Measurements from ENCODE around the gene RPS27L.

RPS27L gene

DNA sequence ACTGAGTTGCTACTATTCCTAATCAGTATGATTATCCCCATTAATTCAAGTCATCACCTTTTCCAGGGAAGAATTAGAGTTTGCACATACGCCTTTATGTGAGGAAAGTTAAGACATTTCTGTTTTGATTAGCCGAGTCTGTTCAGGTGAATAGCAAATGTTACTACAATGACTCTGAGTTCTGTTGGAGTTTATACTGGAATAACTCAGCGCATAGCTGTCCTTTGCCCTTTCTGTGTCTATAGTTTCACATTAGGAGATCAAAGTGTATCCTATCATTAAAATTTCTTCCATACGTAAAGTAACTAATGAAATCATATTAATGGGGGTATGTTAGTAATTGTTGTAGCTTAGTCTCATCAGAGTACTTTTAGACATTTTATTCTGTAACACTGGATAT, 37.0 kb upstream of the RPS27L start:
- no peaks in the 10 kb centered on the region for H3K27me3 ChIP-seq
- TF ChIP-seq, protein P1, sequence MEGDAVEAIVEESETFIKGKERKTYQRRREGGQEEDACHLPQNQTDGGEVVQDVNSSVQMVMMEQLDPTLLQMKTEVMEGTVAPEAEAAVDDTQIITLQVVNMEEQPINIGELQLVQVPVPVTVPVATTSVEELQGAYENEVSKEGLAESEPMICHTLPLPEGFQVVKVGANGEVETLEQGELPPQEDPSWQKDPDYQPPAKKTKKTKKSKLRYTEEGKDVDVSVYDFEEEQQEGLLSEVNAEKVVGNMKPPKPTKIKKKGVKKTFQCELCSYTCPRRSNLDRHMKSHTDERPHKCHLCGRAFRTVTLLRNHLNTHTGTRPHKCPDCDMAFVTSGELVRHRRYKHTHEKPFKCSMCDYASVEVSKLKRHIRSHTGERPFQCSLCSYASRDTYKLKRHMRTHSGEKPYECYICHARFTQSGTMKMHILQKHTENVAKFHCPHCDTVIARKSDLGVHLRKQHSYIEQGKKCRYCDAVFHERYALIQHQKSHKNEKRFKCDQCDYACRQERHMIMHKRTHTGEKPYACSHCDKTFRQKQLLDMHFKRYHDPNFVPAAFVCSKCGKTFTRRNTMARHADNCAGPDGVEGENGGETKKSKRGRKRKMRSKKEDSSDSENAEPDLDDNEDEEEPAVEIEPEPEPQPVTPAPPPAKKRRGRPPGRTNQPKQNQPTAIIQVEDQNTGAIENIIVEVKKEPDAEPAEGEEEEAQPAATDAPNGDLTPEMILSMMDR (IDR thresholded peaks at IDR 0.05) = no peak
- intact Hi-C loops (cut with DNase I; ENCODE audit: low total_unique reads) = no loop called here
- peaks cover 0 to 55% (median 19%) of the 10 kb centered on the region in 4 donors for H3K4me1 ChIP-seq
- DNase-seq = no peak
- H3K36me3 ChIP-seq = peaks cover 0 to 4% (median 0%) of the 10 kb centered on the region in 3 donors
- H3K4me3 ChIP-seq = no peak overlapping the region
- peak overlapping the region in 1 of 2 donors; percentile 27 for H3K27ac ChIP-seq
- H3K9me3 ChIP-seq = no peaks in the 10 kb centered on the region

DNA sequence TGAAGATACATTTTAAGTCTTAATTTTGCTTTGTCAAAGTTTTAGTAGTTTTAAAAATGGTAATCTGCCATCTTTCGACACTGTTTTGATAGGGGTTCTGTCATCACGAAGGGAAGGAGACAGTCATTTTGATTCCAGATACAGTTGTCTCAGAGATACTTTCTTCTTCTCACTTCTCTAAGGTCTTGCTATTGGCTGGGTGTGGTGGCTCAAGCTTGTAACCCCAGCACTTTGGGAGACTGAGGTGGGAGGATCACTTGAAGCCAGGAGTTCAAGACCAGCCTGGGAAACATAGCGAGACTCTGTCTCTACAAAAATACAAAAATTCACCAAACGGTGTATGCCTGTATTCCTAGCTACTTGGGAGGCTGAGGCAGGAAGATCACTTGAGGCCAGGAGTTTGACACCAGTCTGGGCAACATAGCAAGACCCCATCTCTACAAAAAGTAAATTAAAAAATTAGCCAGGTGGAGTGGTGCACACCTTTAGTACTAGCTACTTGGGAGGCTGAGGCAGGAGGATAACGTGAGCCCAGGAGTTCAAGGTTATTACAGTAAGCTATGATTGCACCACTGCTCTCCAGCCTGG, 35.4 kb upstream of the RPS27L start:
- Histone ChIP-seq H3K27ac (no peak overlapping the region), H3K36me3 (no peaks in the 10 kb centered on the region), H3K9me3 (no peaks in the 10 kb centered on the region), H3K4me3 (no peak overlapping the region), H3K27me3 (no peaks in the 10 kb centered on the region), H3K4me1 (peaks cover 0 to 61% (median 21%) of the 10 kb centered on the region in 4 donors)
- intact Hi-C loops (cut with DNase I; ENCODE audit: low total_unique reads) = no loop called here
- TF ChIP-seq, protein P1 (IDR thresholded peaks at IDR 0.05) = no peak
- DNase-seq = no peak

DNA sequence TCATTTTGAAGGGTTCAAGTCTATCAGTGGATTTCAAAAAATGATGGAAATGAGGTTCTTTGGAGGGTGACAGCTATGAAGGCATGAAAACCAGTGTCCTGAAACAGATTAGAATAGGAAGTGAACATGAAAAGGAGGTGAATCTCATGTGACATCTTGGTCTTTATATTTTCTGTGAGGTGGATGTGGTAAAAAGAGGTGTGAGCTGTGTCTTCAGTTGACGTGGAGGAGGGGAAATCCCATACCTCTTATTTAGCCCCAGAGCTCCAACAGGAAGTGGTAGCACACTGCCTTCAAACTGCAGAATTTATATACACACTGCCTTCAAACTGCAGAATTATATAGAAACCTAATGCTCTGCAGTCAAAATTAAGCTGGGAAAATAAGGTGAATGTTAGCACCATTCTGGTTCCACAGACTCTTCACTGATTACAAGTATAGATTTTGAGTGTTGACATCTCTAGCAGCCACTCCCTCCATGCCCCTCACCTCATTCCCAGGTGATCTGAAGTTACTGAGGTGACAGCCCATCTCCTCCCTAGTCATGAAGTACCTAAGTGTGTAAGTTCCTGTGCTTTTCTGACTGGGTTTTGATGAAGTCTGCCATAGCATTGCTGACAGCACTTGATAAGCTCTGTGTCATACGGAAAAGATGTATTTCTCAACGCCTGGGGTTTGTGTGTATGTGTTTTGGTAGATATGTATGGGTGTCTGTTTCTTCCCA, 34.8 kb upstream of the RPS27L start:
- H3K36me3 ChIP-seq = no peaks in the 10 kb centered on the region
- no peak overlapping the region for H3K27ac ChIP-seq
- TF ChIP-seq, protein P1 (IDR thresholded peaks at IDR 0.05) = no peak
- no peaks in the 10 kb centered on the region for H3K27me3 ChIP-seq
- no peaks in the 10 kb centered on the region for H3K9me3 ChIP-seq
- DNase-seq = no peak
- intact Hi-C loops (cut with DNase I; ENCODE audit: low total_unique reads) = no loop called here
- peak overlapping the region in 1 of 2 donors; percentile 97 for H3K4me3 ChIP-seq
- H3K4me1 ChIP-seq = peaks cover 0 to 55% (median 19%) of the 10 kb centered on the region in 4 donors

DNA sequence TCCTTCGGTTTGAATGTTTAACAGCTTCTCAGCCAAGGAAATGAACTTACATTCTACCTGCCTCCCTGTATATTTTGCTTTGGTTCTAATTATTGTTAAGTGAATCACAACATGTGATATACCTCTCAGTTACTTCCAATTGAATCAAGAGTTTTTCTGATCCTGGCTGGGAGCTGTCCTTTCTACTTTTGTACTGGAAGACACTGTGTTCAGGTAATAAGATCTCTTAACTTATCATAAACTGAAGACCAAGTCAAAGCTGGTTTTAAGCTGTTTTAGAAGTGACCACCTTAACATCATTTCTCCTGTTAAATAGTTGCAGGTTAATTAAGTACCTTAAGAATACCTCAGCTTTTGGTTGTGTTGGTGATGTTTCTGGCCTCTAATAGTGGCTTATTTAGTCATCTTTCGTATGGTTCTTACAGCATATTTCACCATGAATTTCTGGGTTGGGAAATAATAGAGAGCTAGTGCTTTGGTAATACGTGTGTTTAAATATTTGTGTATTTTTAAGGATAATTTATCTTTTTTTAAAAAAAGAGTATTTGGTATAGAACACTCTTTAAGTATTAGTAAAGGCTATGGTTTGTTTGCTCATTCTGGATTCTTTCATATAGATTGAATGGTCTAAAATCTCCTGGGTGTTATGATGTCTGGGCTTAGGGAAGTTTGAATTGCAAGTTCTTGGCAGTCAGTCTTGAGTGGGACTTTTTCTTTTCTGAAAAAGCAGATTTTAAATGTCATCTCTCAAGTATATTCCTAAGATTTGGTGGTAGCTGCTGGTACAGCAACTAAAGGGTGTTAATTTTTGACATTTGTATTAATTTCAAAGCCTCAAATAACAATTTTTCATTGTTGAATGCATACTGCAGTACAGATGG, 33.7 kb upstream of the RPS27L start:
- no peak for DNase-seq
- Histone ChIP-seq H3K27ac (peak overlapping the region; percentile 85 to 91), H3K4me3 (peak overlapping the region; percentile 81 to 97), H3K27me3 (no peaks in the 10 kb centered on the region), H3K9me3 (no peaks in the 10 kb centered on the region), H3K36me3 (no peaks in the 10 kb centered on the region), H3K4me1 (peaks cover 0 to 48% (median 18%) of the 10 kb centered on the region in 4 donors)
- TF ChIP-seq, protein P1 (IDR thresholded peaks at IDR 0.05) = no peak
- intact Hi-C loops (cut with DNase I; ENCODE audit: low total_unique reads) = no loop called here

DNA sequence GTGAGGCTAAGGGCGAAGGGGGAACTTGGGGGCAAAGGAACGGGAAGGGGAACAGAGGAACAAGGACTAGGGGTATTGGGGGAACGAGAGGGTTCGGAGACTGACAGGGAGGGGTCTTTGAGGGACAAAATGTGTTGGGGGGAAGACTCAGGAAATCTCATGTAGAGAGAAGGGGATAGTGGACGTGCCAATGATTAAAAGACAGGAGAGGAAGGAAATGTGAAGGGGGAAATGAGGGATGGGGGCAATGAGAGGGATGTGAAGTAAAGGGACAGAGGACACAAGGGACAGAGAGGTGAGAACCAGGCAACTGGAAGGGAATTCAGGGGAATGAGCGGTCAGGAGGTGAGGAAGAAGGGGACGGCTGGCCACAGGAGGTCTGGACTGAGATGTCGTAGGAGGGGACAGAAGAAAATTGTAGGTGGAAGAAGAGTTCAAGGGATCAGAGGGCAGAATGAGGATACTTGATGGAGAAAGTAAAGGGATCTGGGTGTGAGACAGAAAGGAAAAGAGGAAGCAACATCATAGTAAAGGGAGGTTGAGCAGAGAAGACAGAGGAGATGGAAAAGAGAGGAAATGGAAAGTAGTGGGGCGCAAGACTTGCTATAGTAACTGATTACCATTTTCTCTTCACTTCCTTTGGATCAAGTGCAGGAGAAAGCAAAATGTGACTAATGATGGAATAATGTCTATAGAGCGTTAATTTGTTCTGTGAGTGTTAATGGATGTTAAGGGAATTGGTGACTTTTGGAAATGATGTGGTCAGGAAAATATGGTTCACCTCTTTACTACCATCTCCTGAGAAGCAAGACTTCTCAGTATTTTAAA, 32.9 kb upstream of the RPS27L start:
- intact Hi-C loops (cut with DNase I; ENCODE audit: low total_unique reads) = no loop called here
- Histone ChIP-seq H3K36me3 (no peaks in the 10 kb centered on the region), H3K4me1 (peaks cover 0 to 40% (median 12%) of the 10 kb centered on the region in 4 donors), H3K27ac (peak overlapping the region; percentile 85 to 91), H3K9me3 (no peaks in the 10 kb centered on the region), H3K4me3 (peak overlapping the region; percentile 81 to 97), H3K27me3 (no peaks in the 10 kb centered on the region)
- TF ChIP-seq, protein P1 (IDR thresholded peaks at IDR 0.05) = no peak
- no peak for DNase-seq
